K562 (cell line): ENCODE data around the gene CUL1. TPM values are rescaled to one million over a fixed set of nuclear protein-coding genes. Genes with fewer than 3 reads are reported as not detected.

Experiments
- ATF6 ChIP-seq: sonication (generic); formaldehyde crosslinking; IDR thresholded peaks from 2 replicates; pipeline ENCODE4 v1.4.0; 2020; ENCODE audit warnings: mild to moderate bottlenecking, missing genetic modification reagents
- JUNB ChIP-seq: fragments of 450-650 bp; formaldehyde crosslinking; conservative IDR thresholded peaks from 2 replicates; pipeline ENCODE4 v1.4.0; 2020; ENCODE audit warnings: mild to moderate bottlenecking
- PHB ChIP-seq: fragments of 250-450 bp; sonication (Bioruptor Pico); IDR thresholded peaks from 2 replicates; pipeline ENCODE4 v1.5.0; 2021
- RCOR1 ChIP-seq, 2 experiments: IDR thresholded peaks; 2 replicates each; pipeline ENCODE4 v1.6.1; 2012; ENCODE audit warnings: low read depth in 2 of 2, low read length in 2 of 2, borderline replicate concordance in 1 of 2, improper control_type of control experiment in 1 of 2
- SMC3 ChIP-seq: conservative IDR thresholded peaks from 2 replicates; pipeline ENCODE4 v1.6.1; 2011; ENCODE audit warnings: low read depth, low read length, improper control_type of control experiment; ENCODE audit not compliant: insufficient read depth
- THRA ChIP-seq: fragments of 450-650 bp; IDR thresholded peaks from 2 replicates; pipeline ENCODE4 v1.6.1; 2017; ENCODE audit warnings: mild to moderate bottlenecking, moderate library complexity
- ZBTB11 ChIP-seq, 3 experiments: fragments of 200-800 bp in 1 of 3; fragments of 250-450 bp in 1 of 3; fragments of 450-650 bp in 1 of 3; sonication (Bioruptor Pico) in 1 of 3; sonication (Bioruptor generic) in 1 of 3; formaldehyde crosslinking in 1 of 3; IDR thresholded peaks; 2 replicates each; pipeline versions ENCODE4 v1.6.1 to v1.8.0; 2016 to 2022; ENCODE audit warnings: mild to moderate bottlenecking in 2 of 3, missing genetic modification characterization in 2 of 3, missing compliant biosample characterization in 1 of 3, moderate library complexity in 1 of 3
- ZNF253 ChIP-seq: fragments of 250-450 bp; sonication (Bioruptor Pico); conservative IDR thresholded peaks from 2 replicates; pipeline ENCODE4 v1.6.1; 2021; ENCODE audit warnings: mild to moderate bottlenecking
- ZNF407 ChIP-seq: fragments of 450-650 bp; IDR thresholded peaks from 2 replicates; pipeline ENCODE4 v1.6.1; 2016; ENCODE audit warnings: low read depth
- ZNF644 ChIP-seq: fragments of 200-800 bp; sonication (Bioruptor generic); IDR thresholded peaks from 2 replicates; pipeline ENCODE4 v1.6.1; 2016; ENCODE audit warnings: low read depth, missing genetic modification characterization, missing compliant biosample characterization
- polyA plus RNA-seq, 8 experiments: library from polyadenylated mRNA; depleted of rRNA in 4 of 8; stranded (reverse) in 5 of 8; unstranded in 3 of 8; fragments of >200 nt; fragmentation: Nextera tagmentation in 2 of 8; fragmentation: Illumina TruSeq in 1 of 8; extraction: Ambion mirVana in 2 of 8; extraction: Trizol in 1 of 8; gene quantifications; 2 replicates each; pipeline versions ENCODE4 v1.2.1 to v1.2.3, GENCODE V29; 2011 to 2014; ENCODE audit warnings: inconsistent platforms in 1 of 8, missing spikeins in 1 of 8
- total RNA-seq, 7 experiments: library from RNA; depleted of rRNA in 6 of 7; stranded (reverse); fragments of >200 nt in 6 of 7; fragmentation: Illumina TruSeq in 2 of 7; extraction: Trizol in 2 of 7; gene quantifications; 2 replicates each; pipeline versions ENCODE4 v1.2.1 to v1.2.3, GENCODE V29; 2011 to 2021; ENCODE audit warnings: low replicate concordance in 1 of 7

Gene CUL1
- total and polyA plus RNA-seq, 9 of the 15 experiments (the other 6 are each of a cell fraction or from before 2014, with no cell fraction given) = 31.5 to 107 (median 96.5) TPM

- no peak for TF ChIP-seq ZNF407
- TF ChIP-seq ZBTB11 (CRISPR knock-in tag; IDR thresholded peaks at IDR 0.05) = peak in 1 of 3 experiments; percentile 87; a peak in 2 of 6 replicates
- no peak for TF ChIP-seq ZNF253
- no peak for TF ChIP-seq JUNB (CRISPR knock-in tag)
- TF ChIP-seq RCOR1 (IDR thresholded peaks at IDR 0.05; ENCODE audit: borderline replicate concordance in 1 of 2, low read depth in 2 of 2, low read length in 2 of 2) = peak in 1 of 2 experiments; percentile 13; a peak in 1 of 4 replicates
- TF ChIP-seq PHB (CRISPR knock-in tag) = no peak
- TF ChIP-seq SMC3 = no peak
- TF ChIP-seq THRA = no peak
- TF ChIP-seq ZNF644 (tag) = no peak
- TF ChIP-seq ATF6 (CRISPR knock-in tag) = peak; percentile 3; the same call in 1 of the 2 replicates
These were observed at the start of gene CUL1 (continued) for GRCh38 chr7:148698397-148699023.
